Skeletal muscle cell (primary cell): ENCODE measurements around the gene PDE1C.
A peak's percentile ranks its signal among the peaks of the same experiment; 100 is the strongest.
"Not testable (repeated sequence)": the region's sequence is repeated elsewhere in the genome, so short reads cannot be mapped to it uniquely, and the experiment has no call there.

ENCODE experiments used
- DNase-seq: peaks from one replicate; pipeline ENCODE4 v3.0.0-alpha.2; 2010; ENCODE audit warnings: low read depth
- H3K4me3 ChIP-seq: 2 replicates; pipeline ENCODE4 v1.5.1; 2011; ENCODE audit warnings: low read depth, mild to moderate bottlenecking, control low read depth, low read length, moderate library complexity

Gene PDE1C

DNA sequence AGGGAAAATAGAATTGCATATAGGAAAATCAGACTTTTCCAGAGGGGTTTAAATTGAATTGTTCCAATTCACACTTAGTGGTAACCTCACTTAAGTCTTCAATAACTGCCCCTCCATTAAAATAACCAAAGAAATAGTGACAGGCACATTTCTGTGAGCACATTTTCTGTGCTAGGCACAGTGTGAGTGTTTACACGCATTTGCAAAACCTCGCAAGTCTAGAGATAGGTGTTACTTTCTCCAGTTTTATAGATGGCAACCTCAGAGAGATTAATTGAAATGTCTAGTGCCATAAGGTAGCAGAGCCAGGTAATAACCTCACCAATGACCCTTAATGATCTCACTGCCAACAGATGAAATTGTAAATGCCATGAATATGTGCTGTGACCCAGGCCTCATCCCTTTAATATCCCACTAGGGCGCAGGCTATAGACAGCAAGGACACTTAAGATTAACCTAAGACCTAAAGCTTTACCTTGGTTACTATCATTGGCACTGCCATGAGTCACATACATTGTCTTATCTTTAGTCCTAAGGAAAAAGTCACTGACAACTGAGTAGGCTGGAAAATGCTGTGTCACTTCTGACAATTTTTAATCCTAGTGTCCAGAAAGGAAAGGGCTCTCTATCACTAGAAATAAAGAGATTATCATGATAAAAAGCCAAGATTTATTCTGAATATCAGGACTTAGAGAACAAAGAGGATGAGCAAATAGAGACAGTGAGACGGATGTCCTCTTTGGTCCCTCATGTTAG is 195.4 kb downstream of the PDE1C start:
- no peak for DNase-seq
- H3K4me3 ChIP-seq = no peak overlapping the region

DNA sequence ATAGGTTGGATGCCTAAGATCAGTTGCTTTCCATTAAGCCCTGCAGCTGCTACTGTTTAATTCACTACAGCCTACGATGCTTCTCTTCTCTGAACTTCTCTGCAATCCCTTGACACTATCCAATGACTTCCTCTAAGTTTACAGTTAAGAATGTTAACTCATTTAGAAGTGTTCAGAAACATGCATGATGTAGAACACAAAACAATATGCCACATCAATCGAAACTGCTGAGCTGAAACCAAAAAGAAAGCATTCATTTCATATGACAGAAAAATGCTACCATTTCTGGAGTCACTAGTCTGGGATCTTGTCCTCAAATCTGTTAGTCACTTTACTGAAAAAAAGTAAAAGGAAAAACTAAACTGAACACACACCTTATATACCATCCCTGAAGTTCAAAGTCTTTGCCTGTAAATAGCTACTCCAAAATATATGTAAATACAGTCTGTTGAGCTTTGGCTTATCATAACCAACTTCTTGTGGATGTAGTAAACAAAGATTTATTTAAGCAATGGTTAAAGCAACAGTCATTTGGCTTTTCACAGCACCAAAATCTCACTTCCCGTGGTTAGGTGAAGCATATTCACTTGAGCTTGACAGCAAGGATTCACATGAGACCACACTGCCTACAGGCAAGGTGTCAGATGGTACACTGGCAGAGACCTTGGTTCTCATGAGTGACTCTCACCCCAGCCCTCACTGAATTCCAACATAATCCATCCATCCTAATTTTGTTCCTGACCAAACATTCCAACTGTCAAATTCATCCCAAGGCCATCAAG is 196.2 kb downstream of the PDE1C start:
- no peak for DNase-seq
- no peak overlapping the region for H3K4me3 ChIP-seq

DNA sequence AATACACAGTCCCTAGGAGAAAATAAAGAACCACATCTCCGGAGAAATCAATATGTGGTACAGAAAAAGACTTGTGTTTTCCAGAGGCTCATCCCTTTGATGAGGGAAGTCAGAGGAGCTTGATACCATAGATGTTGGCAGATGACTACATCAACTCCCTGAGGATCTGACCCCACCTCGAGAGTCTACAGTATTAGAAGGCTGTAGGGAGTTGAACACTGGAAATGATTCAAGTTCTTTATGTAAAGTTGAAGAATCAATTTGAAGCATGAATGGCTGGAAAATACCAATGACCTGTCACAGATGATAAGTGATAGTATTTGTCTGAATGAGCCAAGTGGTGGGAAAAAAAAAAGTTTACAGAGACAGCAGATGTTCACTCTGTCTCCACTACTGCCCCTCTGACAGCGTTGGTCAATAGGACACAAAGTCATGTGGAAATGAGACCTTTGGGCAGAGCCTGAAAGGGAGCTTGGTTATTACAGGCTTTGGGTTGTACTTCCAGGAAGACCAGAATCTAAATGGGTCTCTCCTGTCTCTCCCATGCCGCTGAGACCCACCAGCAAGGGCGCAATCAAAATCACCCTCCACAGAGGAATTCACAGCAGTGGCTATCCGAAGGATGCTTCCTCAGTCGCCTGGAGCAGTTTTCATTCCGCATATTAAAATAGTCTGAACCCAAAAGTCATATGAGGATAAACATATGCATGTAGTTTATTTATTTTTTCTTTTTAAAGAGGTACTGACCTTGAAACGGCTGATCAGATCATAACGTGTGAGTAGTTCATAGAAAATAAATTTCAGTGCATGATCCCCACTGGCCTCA is 197.4 kb downstream of the PDE1C start:
- H3K4me3 ChIP-seq = no peak overlapping the region
- no peak for DNase-seq

DNA sequence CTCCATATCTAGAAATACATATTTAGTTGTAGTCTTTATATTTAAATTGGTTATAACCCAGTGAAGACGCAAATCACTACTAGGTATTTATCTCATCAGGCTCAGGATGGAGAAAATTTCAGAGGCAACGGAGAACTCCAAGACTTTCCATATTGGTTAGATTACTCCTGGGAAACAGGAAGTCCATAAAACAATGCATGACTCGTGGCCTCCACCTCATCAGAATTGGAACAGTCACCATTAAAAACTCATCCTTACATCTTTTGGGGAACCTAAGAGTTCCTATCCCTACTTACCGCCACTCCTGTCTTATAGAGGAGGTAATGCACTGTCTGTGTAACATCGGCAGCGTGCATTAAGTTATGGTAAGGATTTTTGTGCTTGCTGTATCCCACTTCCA is 205.6 kb downstream of the PDE1C start:
- no peak for DNase-seq
- no peak overlapping the region for H3K4me3 ChIP-seq

DNA sequence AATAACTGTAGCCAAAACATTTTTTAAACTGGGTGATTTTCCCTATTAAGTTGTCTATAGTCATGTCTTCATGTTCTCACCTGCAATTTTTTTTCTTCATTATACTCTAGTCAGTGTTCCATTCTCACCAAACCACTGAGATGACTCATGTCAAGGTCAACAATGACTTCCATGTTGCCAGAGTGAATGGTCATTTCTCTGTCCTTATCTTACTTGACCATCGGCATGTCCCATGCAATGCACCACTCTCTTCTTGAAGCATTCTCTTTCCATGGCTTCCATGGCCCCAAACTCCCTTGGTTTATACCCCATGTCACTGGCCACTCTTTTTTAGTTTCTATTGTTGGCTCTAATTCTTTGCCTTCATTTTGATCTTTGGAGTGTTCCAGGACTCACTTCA is 209.3 kb downstream of the PDE1C start:
- DNase-seq = no peak
- no peak overlapping the region for H3K4me3 ChIP-seq

DNA sequence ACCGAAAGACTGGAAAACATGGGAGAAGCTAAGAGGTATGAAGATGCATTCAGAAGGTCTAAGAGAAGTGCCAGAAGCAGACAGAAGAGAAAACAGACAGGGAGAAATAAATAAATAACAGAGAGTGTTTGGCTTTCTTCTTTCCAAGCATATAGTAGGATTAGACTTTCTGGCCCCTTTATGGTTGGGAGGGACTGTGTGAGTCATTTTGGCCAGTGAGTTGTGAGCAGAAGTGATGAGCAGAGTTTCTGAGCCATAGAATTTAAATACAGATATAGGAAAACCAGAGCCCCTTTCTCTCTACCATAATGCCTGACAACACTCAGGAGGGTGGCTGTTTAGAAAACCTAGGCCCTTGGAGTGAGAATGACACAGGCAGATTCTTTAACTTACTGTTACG is 212.2 kb downstream of the PDE1C start:
- DNase-seq = no peak
- no peak overlapping the region for H3K4me3 ChIP-seq

DNA sequence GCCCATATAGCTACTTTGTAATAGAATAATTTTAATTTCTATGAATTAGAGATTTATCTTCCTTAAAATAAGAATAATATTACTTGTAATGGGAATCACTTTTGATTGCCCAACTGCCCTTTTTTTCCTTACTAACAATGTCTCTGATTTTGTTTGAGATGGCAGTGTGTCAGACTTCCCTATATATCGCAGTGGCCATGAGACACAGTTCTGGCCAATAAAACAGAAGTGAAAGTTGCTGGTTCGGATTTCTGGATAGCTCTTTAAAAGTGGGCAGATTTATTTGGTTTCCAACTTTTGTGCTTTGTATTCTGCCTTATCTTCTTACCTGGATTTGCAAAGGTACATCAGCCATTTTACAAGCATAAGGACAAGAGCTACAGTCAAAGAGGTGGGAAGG is 213.0 kb downstream of the PDE1C start:
- no peak for DNase-seq
- H3K4me3 ChIP-seq = no peak overlapping the region

DNA sequence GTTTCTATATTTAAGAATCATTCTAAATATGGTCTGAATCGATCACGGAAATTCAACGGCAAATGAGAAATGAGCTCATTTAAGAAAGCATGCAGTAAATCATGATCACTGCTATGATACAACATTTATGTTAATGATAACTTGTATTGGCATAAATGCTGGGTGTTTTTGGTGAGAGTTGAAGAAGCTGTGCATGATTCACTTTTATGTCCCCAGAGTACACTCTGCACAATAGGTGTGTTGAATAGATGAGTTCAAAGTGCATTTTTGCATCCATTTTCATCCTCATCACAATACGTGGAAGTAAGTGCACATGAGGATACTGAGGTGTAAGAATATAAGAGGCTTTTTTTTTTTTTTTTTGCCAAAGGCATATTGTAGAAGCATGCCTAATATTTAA is 213.9 kb downstream of the PDE1C start:
- no peak overlapping the region for H3K4me3 ChIP-seq
- DNase-seq = no peak

DNA sequence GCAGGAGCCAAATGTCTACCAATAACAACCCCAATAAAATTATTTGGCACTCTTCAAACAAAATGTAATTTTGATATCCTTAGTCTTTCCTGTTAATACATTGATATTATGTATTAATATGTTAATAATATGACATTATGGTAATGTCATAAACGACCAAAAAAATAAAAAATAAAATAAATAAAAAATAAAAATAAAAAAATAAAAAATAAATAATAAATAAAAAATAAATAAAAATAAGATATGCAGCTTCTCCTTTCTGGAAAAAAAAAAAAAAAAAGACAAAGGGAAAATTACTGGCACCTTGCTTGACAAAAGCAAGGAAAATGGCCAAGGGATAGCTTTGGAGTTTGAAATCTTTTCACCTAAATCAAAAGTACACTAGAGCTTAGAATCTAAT is 214.7 kb downstream of the PDE1C start:
- no peak overlapping the region for H3K4me3 ChIP-seq
- DNase-seq = no peak

DNA sequence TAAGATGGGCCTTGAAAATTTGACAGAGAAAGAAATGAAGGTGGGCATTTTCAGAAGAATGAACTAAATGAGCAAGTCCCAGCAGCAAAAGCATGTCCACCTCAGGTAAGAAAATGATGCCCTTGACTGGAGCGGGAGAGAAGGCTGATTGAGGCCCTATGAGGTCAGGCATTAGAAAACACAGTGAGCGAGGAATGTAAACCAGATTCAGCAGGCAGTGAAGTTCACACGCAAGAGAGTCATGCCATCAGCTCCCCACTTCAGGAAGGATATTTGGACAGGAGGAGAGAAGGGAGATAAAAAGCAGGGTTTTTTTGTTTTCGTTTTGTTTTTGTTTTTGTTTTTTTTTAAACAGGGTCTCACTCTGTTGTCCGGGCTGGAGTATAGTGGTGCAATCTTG is 216.8 kb downstream of the PDE1C start:
- DNase-seq = no peak
- no peak overlapping the region for H3K4me3 ChIP-seq

DNA sequence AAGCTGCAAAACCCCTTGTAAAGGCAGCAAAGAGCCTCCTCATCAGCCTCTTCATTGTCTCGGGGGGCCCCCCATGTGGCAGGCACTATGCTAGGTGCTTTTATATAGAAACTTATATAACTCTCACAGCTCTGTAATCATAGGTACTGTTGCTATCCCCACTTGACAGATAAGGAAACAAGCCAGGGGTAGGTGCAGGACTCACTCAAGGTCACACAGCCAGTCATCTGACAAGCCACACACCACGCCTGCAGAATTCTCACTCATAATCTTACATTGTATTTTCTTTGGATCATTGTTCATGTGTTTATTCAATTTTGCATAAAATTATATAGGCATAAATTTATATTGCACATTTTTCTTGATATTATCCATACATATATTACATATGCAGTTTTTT is 217.7 kb downstream of the PDE1C start:
- DNase-seq = no peak
- H3K4me3 ChIP-seq = no peak overlapping the region

DNA sequence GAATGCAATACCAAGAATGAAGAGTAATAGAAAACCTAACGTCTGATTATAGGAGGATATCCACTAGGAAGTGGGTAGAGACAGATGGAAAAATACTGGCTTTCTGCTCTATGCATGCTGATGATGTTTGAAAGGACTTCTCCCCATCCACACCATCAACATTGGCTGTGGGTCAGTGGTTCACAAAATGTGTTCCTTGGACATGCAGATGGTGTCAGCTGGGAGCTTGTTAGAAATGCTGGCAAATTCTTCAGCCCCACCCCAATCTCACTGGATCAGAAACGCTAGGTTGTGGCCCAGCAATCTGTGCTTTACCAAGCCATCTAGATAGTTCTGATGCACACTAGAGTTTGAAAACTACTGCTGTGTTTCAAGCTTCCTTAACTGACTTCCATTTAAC is 219.1 kb downstream of the PDE1C start:
- H3K4me3 ChIP-seq = no peak overlapping the region
- DNase-seq = no peak

DNA sequence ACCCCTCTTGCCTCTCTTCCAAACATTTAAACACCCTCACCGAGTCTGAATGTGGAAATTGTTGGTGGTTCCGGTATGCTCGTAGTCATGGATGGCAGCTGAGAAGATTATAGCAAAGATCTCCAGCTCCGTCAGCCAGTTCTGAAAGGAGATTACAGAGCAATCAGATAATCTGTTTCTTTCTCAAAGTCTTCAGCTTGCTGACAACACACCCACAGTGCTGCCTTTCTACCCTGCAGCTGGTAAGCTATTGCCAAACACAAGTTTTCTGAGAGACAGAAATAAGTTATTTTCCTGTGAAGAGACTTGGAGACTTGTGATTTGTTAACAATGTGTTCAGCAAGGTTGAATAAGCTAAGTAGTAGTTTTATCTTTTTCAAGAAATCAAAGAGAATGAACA is 219.6 kb downstream of the PDE1C start:
- H3K4me3 ChIP-seq = no peak overlapping the region
- DNase-seq = no peak

DNA sequence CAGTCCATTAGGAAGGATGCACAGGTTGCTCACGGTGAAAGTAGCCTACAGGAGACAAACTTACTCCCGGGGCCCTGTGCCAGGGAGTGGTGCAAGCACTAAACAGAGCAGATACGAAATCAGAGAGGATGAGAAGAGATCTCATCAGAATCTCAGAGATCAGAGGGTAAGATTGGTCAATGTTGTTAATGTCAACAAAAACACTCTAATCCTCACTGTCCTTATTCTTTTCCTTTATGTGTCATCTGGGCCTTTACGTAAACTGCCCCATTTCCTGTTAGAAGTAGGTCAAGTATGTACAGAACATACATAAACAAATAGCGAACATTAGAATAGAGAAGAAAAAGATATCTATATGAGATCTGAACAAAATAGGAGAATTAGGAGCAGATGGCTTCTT is 220.1 kb downstream of the PDE1C start:
- no peak for DNase-seq
- no peak overlapping the region for H3K4me3 ChIP-seq

DNA sequence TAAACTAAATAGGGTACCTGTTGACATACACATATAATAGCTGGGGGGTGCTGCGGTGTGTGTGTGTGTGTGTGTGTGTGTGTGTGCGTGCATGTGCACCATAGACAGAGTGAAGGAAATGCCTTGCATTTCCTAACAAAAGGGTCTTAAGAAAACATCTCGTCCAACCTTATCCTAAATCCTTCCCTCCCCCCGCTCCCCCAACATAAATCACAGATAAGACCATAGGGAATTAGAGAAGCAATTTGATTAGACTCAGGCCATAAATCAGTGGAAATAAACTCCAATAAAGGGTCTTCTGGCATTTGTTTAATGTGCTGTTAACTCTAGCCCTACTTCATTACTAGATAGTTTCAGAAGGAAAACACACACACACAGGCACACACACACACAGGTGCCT is 234.7 kb downstream of the PDE1C start:
- no peak overlapping the region for H3K4me3 ChIP-seq
- DNase-seq = no peak

DNA sequence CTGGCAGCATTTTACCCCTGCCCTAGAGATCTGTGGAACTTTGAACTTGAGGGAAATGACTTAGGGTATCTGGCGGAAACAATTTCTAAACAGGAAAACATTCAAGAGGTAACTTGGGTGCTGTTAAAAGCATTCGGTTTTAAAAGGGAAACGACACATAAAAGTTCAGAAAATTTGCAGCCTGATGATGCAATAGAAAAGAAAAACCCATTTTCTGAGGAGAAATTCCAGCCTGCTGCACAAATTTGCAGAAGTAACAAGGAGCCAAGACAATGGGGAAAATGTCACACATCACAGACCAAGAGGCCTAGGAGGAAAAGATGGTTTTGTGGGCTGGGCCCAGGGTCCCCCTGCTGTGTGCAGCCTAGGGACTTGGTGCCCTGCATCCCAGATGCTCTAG is 236.6 kb downstream of the PDE1C start:
- not testable (repeated sequence) for DNase-seq, H3K4me3 ChIP-seq

DNA sequence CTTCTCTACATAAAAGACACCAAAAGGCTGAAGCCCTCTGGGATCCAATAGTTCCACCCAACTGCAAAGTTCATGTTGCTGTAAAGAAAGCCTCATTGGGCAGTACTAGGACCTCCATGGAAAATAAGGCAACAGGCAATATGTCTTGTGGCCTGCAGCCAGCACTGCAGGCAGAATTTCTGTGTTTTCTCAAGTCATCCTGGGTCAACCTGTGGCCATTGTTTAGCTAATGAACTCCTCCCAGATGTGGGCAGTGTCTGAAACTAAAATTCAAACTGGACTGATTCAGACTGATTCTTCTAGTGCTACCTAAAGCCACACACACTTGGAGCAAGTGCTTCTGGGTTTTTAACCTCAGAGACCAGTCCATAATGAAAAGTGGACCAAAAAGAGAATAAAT is 241.7 kb downstream of the PDE1C start:
- DNase-seq = peak; percentile 9
- H3K4me3 ChIP-seq = no peak overlapping the region

DNA sequence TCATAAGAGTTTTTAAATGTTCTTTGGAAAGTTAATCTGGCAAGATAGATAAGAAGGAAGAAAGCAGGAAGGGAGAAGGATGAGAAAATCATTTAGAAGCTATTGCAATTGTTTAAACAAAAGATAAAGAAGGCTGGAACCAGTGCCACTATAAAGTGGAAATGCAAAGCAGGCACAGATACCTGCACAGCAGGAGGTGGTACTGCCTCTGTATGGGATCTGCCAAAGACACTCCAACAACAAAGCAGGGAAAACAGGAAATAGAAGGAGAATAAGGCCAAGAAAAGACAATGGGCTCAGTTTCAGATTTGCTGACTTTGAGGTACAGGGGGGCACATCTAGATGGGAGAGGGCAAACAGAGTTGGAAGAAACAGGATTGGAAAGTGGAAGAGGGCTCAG is 244.6 kb downstream of the PDE1C start:
- no peak overlapping the region for H3K4me3 ChIP-seq
- no peak for DNase-seq

DNA sequence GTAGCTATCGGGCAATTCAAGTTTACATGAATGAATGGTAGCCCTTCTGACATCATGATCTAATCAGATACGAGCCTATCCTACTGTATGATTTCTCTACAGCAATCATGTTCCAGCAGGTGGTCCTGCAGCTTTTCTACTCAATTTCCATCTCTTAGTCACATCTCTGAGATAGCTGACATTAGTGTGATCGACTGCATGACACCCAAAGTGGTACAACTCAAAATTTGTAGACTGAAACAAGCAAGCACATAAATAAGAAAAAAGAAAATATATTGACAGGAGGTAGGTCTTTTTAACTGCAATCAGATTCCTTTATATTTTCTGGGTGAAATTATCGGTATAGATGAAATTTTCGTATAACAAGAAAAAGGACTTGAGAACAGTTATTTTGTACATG is 251.2 kb downstream of the PDE1C start:
- DNase-seq = no peak
- no peak overlapping the region for H3K4me3 ChIP-seq

DNA sequence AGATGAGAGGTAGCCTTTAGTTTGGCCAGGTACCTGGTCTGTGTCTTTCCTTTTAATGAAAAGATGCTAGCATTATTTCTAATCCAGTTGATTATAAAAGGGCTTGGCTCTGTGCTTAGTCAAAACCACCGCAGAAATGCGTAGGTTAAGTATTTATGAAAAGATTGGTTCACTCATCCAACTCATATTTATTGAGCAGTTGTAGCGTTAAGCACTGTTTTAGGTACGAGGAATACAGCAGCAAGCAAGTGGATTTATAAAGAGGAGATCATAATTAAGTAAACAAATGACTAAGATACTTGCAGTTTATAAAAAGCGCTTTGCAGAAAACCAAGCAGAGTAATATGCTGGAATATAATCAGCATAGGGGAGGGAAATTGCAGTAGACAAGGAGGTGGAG is 253.4 kb downstream of the PDE1C start:
- H3K4me3 ChIP-seq = no peak overlapping the region
- no peak for DNase-seq
